Fibroblast of the conjunctiva (primary cell): ENCODE results near the gene KBTBD2.
"Not testable (repeated sequence)": the region's sequence is repeated elsewhere in the genome, so short reads cannot be mapped to it uniquely, and the experiment has no call there.

Experiments
- DNase-seq: peaks from one replicate; pipeline ENCODE4 v3.0.0-alpha.2; 2010; ENCODE audit warnings: low read depth

The KBTBD2 gene

DNA sequence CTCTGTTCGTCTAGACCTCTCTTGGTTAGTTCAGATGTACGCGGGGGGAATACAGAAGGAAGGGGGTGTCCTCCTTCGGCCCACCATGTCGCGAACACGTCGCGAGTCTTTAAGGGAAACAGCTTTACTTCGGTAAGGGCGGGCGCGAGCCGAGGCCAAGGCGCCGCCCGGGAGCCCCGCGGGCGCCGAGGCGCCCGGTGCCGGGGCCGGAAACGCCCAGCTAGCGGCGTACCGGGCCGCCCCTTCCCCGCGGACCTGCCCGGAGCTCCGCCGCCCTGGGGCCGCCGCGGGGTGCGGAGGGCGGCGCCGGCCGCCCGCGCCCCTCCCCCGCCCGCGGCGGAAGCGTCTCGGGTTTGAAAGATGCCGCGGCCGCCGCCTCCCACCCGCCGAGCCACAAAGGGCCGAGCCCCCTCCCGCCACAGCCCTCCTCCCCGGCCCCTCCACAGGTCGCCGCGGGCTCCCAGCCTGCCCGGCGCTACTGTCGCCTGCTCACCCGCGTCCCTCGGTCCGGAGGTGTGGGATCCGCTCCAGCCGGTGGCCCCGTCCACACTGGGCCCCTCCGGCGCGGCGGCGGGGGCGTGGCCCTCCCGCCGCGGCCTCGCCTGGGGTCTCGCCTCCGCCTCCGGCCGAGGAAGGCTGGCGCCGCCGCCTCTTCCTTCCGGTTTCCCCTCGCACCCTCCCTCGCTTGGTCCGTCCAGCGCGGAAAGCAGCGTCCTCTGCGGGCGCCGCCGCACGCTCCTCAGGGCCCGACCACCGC lies at the start of gene KBTBD2:
TSS of gene KBTBD2 (minus strand) at position 718 of the 757 bp plus-strand sequence. CDS start 12,156 bp downstream, outside the sequence.
- DNase-seq: peak; percentile 70

DNA sequence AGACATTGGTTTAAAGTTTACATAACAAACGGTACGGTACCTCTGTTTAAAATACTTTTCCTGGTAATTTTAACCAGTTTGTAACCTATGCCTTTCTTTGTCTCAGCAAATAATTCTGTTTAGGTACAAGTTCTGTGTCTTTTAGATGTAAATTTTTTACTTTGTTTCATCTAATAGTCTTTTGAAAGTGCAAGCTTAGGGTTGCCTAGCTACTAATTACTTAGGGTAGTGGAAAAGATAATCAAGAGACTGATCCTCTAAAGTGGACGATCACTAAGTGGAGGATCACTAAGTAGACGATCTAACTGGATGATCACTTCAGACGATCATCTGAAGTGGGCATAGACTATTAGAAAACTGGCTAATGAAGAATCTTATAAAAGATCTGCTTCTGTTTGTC lies 49.6 kb upstream of the KBTBD2 start:
- no peak for DNase-seq

DNA sequence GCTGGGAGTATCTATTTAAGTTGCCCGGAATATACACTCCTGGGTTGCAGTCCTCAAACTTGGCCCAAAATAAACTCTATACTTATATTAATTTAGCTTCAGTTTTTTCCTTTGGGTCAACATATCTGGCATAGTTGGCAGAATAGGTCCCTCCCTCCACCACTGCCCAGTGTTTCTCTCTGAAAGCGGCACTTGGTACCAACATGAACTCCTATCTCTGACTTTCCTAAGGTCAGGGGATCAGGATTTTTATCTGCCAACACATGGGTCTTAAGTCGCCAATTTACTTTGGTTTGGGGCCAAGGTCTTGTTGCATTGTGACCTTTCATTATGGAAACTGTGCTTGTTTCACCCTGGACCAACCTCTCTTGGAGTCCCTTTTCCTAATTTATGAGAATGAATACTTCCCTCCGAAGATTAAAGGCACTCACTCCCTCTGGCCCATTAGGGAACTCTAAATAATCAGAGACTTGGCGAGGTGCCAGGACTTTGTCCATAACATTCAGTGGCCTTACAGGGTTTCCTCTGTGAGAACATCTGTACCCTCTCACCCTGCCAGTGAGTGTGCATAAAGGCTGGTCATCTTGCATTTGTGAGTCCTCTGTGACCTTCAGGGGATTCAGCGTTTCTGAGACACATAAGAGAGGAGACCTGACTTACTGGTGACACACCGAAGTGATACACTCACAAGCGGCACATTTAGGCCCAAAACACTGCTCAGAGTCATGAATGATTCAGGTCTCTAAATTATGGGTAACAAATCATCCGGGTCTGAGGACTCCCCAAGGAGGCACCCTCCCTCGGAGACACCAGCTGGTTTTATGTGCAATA lies 46.0 kb upstream of the KBTBD2 start:
- peak; percentile 9 for DNase-seq

DNA sequence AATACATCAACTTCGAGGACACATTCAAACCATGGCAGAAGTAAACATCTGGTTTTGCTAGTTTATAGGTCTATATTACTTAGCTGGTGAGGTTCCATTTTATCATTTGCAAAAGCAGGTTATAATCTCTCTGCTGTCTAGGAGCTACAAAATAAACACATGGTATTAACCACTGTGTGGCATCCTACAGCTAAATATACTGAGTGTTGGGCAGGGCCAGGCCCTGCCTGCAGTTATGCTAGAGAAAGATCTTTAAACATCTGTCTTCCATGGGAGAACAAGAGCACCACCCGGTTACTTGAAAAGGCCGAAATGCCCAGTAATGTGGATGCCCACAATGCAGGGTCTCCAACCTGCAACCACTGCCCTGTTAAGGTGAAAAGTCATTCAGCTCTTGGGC lies 45.1 kb upstream of the KBTBD2 start:
- no peak for DNase-seq

DNA sequence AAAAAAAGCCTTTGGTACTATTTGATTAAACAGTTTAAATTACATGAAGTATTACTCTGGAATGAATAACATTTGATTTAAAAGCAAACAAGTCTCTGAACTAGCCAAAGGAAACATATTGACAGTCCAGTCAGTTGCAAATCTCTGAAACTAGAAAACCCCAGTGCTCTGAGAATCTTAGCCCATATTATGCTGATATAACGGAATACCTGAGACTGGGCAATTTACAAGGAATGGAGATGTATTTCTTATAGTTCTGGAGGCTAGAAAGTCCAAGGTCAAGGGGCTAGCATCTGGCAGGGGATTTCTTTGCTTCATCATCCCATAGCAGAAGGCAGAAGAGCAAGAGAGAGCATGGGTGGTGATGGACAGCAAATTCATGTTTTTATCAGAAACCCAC lies 44.0 kb upstream of the KBTBD2 start:
- DNase-seq: no peak

DNA sequence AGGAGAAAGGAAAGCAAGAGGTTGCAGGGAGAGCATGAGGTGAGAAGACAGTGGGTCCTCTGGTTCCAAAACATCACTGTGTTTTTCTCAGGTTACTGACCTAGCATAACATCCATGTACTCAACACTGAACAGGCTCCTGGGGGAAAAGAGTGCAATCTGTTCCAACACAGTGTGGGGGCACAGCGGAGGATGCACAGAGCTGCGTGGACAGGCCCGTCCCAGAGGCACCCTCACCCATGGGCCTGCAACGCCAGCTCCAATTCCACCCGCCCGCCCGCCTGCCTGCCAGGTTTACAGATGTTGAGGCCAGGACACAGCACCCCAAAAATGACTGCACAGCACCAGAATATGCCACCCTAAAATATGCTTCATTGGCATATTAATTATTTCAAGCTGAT lies 38.8 kb upstream of the KBTBD2 start:
- DNase-seq: no peak

DNA sequence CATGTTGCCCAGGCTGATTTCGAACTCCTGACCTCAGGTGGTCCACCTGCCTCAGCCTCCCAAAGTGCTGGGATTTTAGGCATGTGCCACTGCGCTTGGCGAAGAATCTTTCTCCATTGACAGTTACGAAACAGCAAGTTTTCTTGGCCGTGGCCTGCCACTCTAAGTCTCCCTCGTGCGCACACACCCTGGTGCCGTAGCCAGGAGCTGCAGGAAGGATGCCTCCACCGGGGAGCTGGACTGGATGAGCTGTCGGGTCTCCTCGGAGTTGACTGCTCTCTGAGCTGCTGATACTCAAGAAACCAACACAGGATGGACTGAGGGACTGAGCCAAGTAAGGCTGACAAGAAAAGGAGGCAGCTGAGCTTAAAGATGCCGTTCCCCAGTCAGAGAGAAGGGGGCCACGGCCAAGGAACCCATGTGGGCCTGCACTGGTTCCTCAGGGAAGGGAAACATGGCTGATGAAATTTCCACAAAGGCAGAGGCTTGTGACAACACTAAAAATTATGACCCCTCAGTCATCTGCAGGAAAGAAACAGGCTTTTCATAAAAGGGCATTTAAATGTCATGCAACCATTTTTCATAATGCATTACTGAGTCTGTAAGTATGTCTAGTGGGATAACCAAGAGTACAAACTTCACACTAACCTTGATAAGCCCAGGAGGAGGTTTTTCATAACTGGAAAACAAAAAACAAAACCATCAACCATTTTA lies 38.0 kb upstream of the KBTBD2 start:
- no peak for DNase-seq

DNA sequence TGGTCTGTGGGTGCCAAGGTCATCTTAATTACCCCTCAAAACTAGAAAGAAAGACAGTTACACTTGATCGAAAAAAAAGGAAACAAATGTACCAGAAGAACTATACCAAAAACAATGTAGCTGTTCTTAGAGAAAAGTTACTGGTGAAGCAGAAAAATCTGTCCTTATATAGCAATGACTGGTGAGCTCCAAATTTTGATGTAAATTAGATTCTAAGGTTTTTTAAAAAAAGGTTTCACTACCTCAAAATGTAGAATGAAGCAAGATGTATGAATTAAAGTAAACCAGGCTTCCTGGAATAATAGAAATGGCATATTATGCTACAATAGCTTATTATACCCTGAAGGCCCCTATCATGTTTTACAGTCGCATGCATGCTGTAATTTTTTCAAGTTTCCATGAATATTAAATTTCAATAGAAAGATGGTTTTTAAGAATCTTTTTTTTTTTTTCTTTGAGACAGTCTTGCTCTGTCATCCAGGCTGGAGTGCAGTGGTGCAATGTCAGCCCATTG lies 37.3 kb upstream of the KBTBD2 start:
- no peak for DNase-seq

DNA sequence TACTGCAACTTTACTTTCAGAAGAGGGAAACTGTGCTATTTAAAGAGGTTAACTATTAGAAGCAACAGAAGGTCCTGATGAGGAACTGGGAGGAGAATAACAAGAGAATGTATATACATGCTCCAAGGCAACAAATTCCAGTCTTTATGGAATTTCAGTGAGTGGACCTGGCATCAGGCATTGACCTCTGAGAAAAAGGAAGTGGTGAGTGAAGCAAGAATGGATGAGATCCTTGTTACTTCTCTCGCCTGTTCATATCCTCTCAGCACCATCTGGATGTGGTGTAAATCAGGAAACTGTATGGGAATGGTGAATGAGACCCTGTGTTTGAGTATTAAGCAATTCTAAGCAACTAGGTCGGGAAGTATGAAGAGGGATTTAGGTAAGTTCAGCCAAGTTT lies 30.3 kb upstream of the KBTBD2 start:
- DNase-seq: no peak

DNA sequence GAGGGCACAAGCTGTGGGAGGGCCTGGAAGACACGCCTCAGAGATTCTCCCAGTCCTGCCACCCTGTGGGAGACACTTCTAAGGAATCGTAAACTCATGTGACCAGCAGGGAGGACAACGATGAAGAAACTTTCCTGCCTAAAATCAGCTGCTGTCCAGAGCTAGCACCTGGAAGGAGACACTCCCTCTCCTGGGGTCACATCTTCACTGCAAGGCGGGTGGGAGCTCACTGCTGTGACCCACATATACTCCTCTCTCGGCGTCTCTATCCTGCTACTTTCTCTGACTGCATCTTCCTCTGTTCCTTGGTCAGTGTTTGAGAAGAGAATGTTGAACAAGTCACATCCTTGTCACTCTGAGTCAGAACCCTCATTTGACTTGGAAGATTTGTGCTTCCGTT lies 25.4 kb upstream of the KBTBD2 start:
- not testable (repeated sequence) for DNase-seq

DNA sequence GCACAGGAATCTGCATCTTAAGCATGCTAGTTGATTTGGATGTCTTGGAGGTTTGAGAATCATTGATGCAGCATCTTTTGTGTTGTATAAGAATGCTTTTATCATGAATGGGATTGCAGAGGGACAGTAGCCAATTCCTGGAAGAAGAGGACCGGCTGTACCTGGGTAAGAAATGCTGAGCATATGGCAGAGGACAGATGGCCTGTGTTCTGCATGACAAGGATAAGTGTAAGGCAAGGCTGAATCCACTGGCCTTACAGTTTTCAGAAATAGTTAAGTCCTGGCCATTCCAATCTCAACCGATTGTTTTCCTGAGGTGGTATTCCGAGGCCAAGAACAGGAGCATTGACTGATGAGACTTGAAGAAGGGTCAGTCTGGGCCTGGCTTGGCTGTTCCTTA lies 24.4 kb upstream of the KBTBD2 start:
- no peak for DNase-seq

DNA sequence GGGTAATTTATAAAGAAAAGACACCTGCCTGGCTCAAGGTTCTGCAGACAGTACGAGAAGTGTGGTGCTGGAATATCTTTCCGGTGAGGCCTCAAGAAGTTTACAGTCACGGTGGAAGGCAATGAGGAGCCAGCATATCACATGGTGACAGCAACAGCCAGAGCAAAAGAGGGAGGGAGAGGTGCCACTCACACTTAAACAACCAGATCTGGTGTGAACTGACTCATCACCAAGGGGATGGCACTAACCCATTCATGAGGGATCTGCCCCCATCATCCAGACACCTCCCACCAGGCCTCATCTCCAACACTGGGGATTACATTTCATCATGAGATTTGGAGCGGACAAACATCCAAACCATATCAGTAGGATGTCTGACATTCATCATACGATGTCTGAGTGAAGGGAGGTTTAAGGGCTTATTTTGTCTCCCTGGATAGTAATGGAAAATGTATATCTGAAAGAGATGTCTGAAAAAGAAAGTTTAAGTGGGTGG lies 23.5 kb upstream of the KBTBD2 start:
- no peak for DNase-seq

DNA sequence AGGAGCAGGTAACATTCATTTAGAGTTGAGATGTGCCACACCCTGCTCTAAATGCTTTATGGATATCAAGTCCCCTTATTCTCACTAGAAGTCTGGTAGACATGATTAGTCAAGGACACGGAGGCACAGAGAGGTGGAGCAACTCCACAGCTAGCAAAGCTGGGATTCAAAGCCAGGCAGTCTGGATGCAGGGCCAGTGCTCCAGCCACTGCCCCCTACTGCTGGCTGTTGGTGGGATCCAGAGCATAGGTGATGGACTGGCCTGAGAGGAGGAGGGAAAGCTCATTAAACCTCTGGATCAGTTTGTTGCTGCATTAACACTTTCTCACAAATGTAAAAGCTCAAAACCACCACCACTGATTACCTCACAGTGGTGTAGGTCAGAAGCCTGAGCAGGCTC lies 22.6 kb upstream of the KBTBD2 start:
- no peak for DNase-seq

DNA sequence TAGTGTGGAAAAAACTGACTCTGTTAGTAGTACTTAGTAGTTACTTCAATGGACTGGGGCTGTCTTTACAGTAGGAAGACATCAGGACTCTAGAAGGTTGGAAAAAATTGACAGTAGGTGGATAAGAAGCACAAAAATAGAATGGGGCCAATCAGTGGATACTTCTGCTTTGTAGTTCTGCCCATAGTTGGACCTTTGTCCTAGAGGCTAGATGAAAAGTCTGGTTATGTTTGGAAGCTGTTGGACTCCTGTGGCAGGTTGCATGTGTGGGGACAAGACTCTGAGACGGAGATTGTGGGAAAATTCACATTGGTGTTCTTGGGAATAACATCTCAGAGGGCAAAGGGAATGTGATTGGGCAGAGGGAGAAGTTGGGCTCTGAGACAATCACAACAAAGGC lies 18.6 kb upstream of the KBTBD2 start:
- no peak for DNase-seq

DNA sequence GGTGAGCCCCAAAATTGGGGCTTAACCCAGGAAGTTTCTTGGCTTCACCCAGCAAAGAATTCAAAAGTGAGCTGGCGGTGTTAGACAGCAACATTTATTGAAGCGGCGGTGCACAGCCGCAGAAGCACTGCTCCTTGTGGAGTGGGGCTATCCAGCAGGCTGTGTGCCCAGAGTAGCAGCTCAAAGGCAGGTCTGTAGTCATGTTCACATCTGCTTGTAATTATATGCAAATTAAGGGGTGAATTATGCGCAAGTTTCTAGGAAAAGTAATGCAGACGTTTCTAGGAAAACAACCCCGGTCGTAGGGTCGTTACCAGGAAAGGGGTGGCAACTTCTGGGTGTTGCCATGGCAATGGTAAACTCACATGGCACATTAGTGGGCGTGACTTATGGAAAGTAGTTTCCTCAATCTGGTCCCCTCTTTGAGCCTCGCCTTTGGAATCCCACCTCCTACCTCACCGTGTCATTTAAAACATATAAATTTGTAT lies 13.7 kb upstream of the KBTBD2 start:
- DNase-seq: peak; percentile 79

DNA sequence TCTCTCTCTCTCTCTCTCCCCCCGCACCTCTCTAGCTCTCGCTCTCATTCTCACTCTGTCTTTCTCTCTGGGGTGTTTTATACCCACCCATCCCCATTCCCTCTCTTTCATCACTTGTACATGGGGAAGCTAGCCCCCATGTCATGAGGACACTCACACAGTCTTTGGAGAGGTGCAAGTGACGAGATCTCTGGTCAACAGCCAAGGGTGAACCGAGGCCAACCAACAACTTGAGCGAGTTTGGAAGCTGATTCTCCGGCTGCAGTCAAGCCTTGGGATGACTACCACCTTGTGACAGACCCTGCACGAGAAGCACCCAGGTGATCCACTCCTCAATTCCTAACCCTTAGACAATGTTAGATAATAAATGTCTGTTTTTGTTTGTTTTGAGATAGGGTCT lies 10.1 kb upstream of the KBTBD2 start:
- DNase-seq: no peak

DNA sequence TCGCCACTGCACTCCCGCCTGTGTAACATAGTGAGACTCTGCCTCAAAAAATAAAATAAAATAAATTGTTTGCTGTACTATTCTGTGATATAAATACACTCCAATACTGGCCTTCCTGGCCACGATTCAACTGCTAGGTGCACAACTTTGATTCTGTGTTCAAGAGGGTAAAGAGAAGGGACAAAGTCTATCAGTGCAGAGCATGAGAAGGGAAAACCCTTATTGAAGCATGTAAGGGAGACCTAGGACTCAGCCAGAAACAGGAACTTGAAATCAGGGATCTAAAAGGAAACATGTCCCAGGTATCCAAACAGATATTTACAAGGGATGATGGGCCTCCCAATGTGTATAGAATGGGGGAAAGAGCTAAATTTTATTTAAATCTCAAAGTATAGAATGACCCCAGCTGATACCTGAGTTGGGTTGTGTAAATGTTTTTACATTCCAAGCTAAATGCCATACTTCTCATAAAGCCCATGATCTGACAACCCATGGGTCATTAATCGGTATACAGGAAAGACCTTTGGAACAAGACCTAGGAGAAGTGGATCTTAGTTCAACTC lies 9.0 kb upstream of the KBTBD2 start:
- DNase-seq: no peak

DNA sequence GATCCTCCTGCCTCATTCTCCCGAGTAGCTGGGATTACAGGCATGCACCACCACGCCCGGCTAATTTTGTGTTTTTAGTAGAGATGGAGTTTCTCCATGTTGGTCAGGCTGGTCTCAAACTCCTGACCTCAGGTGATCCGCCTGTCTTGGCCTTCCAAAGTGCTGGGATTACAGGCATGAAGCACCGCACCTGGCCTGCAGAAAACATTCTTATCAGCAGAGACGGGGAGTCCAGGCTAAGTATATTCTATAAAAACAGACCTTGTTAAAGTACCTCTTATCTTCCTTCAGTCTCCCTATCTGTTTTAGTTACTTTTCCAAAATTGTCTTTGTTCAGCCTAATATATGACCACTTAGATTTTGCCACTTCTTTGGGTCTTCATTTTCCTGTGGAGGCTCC lies 5.8 kb upstream of the KBTBD2 start:
- DNase-seq: not testable (repeated sequence)

DNA sequence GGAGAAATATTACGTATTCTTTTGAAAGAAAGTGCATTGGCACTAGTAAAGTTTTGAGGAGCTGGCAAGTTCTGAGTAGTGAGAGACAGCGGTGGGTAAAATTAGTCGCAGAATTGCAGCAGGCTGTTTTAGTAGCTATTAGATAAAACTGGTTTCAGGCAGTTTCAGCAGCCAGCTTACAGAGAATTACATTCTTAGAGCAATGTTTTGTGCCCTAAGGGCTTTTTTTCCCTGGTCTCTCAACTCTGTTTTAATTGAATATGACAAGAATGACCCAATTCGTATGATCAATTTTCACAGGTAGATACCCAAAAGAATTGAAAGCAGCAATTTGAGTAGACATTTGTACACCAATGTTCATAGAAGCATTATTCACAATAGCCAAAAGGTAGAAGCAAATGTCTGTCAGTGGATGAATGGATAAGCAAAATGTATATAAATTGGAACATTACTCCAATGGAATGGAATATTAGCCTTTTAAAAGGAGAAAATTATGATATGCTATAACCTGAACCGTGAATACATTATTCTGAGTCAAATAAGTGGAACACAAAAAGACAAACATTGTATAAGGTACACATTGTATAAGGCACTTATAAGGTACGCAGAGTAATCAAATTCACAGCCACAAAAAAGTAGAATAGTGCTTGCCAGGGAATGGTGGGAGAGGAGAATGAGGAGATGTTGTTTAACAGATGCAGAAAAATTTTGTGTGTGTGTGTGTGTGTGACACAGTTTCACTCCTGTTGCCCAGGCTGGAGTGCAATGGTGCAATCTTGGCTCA lies 5.2 kb upstream of the KBTBD2 start:
- DNase-seq: no peak

DNA sequence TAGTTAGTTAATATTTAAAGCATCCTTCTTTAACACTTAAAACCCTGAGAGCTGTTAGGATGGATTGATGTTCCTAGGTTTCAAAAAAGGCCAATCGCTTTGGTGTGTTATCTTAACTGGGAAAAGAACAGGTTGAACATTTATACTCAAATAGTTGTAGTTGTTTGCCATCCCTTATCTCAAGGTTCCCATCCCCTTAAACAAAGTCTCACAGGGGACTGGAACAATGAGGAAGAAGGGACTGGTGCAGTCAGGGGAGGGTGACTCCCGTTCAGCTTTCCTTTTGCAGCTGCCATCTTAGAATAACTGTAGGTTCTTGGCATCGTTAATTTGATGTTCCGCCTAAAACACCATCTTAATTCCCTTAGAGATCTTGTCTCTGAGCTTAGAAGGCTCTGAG lies 2.6 kb upstream of the KBTBD2 start:
- no peak for DNase-seq

DNA sequence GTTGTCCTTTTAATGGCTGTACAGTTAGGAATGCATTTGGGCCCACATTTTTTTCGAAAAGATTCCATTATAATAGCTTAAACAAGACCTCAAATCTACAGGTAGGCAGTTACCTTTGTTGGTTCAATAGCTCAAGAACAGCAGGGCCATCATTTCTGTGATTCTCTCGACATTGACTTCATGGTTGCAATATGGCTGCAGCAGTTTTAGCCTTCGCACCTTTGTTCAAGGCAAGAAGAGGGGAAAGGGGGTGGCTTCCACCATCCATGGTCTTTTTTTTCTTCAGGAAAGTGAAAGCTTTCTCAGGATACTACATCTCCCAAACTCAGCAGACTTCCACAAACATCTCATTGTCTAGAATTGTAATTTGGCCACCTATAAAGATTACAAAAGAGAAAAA lies 2.2 kb upstream of the KBTBD2 start:
- DNase-seq: no peak
